Gastroesophageal sphincter (tissue), 3 donors: ENCODE measurements around the gene FBP2.

Source experiments
- EP300 ChIP-seq: sonication (generic); formaldehyde crosslinking; IDR thresholded peaks from one replicate; pipeline ENCODE4 v1.6.1; 2017; ENCODE audit warnings: antibody characterized with exemption, mild to moderate bottlenecking
- POLR2A ChIP-seq, 2 donors: fragments of 450-650 bp; IDR thresholded peaks; one replicate each; pipeline ENCODE4 v1.6.1; 2017; ENCODE audit warnings: antibody characterized with exemption in 2 of 2, mild to moderate bottlenecking in 2 of 2, moderate library complexity in 1 of 2
- POLR2AphosphoS5 ChIP-seq: sonication (generic); formaldehyde crosslinking; IDR thresholded peaks from one replicate; pipeline ENCODE4 v1.6.1; 2017; ENCODE audit warnings: antibody characterized with exemption
- TF ChIP-seq, protein P1 (sequence below), 4 experiments: fragments of 200-600 bp in 2 of 4; fragments of 450-650 bp in 2 of 4; sonication (generic) in 1 of 4; IDR thresholded peaks; one replicate each; pipeline ENCODE4 v1.5.1; 2017 to 2019; ENCODE audit warnings: antibody characterized with exemption in 4 of 4, mild to moderate bottlenecking in 2 of 4, moderate library complexity in 2 of 4

DNA sequence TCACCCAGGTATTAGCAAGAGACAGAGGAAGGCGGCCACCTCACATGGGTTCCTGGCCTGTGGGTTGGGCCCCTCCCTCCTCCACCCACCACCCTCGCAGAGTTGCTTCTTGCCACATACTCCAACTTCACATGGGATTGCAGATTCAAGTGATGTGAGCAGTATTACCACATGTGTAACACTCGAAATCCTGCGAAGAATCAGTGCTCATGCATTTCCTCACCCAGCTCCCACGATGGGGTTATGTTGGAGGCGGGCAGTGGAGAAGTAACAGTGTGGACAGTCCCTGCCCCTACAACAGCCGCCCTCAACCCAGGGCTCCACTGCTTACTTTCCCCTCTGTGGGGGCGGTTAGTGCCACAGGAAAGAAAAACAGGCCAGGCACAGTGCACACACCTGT, 49.6 kb upstream of the FBP2 start:
- TF ChIP-seq, protein P1, sequence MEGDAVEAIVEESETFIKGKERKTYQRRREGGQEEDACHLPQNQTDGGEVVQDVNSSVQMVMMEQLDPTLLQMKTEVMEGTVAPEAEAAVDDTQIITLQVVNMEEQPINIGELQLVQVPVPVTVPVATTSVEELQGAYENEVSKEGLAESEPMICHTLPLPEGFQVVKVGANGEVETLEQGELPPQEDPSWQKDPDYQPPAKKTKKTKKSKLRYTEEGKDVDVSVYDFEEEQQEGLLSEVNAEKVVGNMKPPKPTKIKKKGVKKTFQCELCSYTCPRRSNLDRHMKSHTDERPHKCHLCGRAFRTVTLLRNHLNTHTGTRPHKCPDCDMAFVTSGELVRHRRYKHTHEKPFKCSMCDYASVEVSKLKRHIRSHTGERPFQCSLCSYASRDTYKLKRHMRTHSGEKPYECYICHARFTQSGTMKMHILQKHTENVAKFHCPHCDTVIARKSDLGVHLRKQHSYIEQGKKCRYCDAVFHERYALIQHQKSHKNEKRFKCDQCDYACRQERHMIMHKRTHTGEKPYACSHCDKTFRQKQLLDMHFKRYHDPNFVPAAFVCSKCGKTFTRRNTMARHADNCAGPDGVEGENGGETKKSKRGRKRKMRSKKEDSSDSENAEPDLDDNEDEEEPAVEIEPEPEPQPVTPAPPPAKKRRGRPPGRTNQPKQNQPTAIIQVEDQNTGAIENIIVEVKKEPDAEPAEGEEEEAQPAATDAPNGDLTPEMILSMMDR (IDR thresholded peaks at IDR 0.05) = no peak
- TF ChIP-seq POLR2AphosphoS5 (no peak), POLR2A (IDR thresholded peaks at IDR 0.05) (no peak), EP300 (no peak)
